ENCODE results near the gene SAPCD2. TPM values are rescaled to one million over a fixed set of nuclear protein-coding genes. Genes with fewer than 3 reads are reported as not detected.

The SAPCD2 gene
- polyA plus RNA-seq, 3 donors: 0.03 to 3.1 (median 1.7) TPM

- no peak overlapping the region for H3K4me2 ChIP-seq (replicated peaks; ENCODE audit: extremely low read depth, low read length, poor library complexity, severe bottlenecking)
- WGBS (ENCODE audit: insufficient coverage): 96% methylated on average over 44 of the region's 67 CpGs
- intact Hi-C loops (cut with micrococcal nuclease): no loop called here
- Mint-ChIP-seq H3K4me3 (no peak overlapping the region), H3K4me1 (no peaks in the 10 kb centered on the region), H3K27ac (no peak overlapping the region), H3K36me3 (peaks cover 9 to 33% of the 10 kb centered on the region in 2 donors), H3K27me3 (ENCODE audit: low read depth in 3 of 3) (peaks cover 0 to 3% (median 0%) of the 10 kb centered on the region in 3 donors), H3K9me3 (peaks cover 0 to 6% (median 0%) of the 10 kb centered on the region in 7 donors)
- H3K36me3 ChIP-seq (replicated peaks in 1 of 2; ENCODE audit: control insufficient read depth in 1 of 2, insufficient read depth in 2 of 2, low read length in 2 of 2): peaks cover 0 to 3% of the 10 kb centered on the region in 2 donors
- H3K27me3 ChIP-seq (ENCODE audit: control insufficient read depth in 2 of 2, insufficient read depth in 2 of 2, low read length in 2 of 2): no peaks in the 10 kb centered on the region
- no peak overlapping the region for H3K4me3 ChIP-seq (replicated peaks in 1 of 3; ENCODE audit: low read depth in 2 of 3, low read length in 3 of 3)
- no peak for TF ChIP-seq CTCF (IDR thresholded peaks at IDR 0.05)
- no peak overlapping the region for H2AFZ ChIP-seq (ENCODE audit: insufficient read depth, low read depth, low read length, poor library complexity, severe bottlenecking)
- H4K20me1 ChIP-seq (ENCODE audit: insufficient read depth, low read length): no peaks in the 10 kb centered on the region
- H3K27ac ChIP-seq (ENCODE audit: low read depth in 1 of 2, low read length in 2 of 2): no peak overlapping the region
- H3K9me3 ChIP-seq (replicated peaks in 1 of 2; ENCODE audit: control insufficient read depth in 1 of 2, insufficient read depth in 1 of 2, low read length in 2 of 2): no peaks in the 10 kb centered on the region
- H3K9ac ChIP-seq (ENCODE audit: insufficient read depth, low read length, poor library complexity, severe bottlenecking): no peak overlapping the region
- no peaks in the 10 kb centered on the region for H3K79me2 ChIP-seq (ENCODE audit: insufficient read depth, low read length)
- H3K4me1 ChIP-seq (ENCODE audit: control insufficient read depth in 1 of 2, insufficient read depth in 2 of 2, low read length in 2 of 2): no peaks in the 10 kb centered on the region
- DNase-seq: no peak
Measured at GRCh38 chr9:137012694-137013570, 57.4 kb downstream of the SAPCD2 start.

Small RNAs within 50 kb of the gene (small RNA-seq; reads per million reads assigned to genes)
- not detected for gene RF00153 (ENCODE audit: insufficient read length, low read depth)

Other genes starting within 250 kb of the SAPCD2 start
- 1 to 10 TPM in 1 of 3 donors, under 1 TPM in 2; 0.10 to 2.0 (median 0.18) TPM for gene AJM1, start 228.1 kb downstream of the SAPCD2 start, polyA plus RNA-seq
- gene PHPT1, start 221.1 kb downstream of the SAPCD2 start, polyA plus RNA-seq: 100 to 1,000 TPM in 1 of 3 donors, 10 to 100 TPM in 2; 70.0 to 163 (median 94.3) TPM
- 1 to 10 TPM in 1 of 3 donors, under 1 TPM in 1, not detected in 1; 0.07 to 5.2 TPM for gene MAMDC4, start 218.2 kb downstream of the SAPCD2 start, polyA plus RNA-seq
- gene EDF1, start 204.2 kb downstream of the SAPCD2 start, polyA plus RNA-seq: 100 to 1,000 TPM; 245 to 407 (median 264) TPM
- gene TRAF2, start 184.0 kb downstream of the SAPCD2 start, polyA plus RNA-seq: 1 to 10 TPM; 1.6 to 6.1 (median 2.0) TPM
- gene FBXW5, start 125.8 kb downstream of the SAPCD2 start, polyA plus RNA-seq: 100 to 1,000 TPM in 1 of 3 donors, 10 to 100 TPM in 2; 85.3 to 117 (median 92.7) TPM
- gene C8G, start 125.3 kb downstream of the SAPCD2 start, polyA plus RNA-seq: under 1 TPM in 2 of 3 donors, not detected in 1; 0.55 to 0.72 TPM
- gene LCN12, start 118.3 kb downstream of the SAPCD2 start, polyA plus RNA-seq: under 1 TPM in 1 of 3 donors, not detected in 2; 0.29 TPM
- 1 to 10 TPM in 1 of 3 donors, under 1 TPM in 1, not detected in 1; 0.34 to 1.5 TPM for gene PTGDS, start 93.1 kb downstream of the SAPCD2 start, polyA plus RNA-seq
- under 1 TPM in 1 of 3 donors, not detected in 2; 0.04 TPM for gene LCNL1, start 87.6 kb downstream of the SAPCD2 start, polyA plus RNA-seq
- 10 to 100 TPM; 35.3 to 92.9 (median 40.7) TPM for gene PAXX, start 78.1 kb downstream of the SAPCD2 start, polyA plus RNA-seq
- gene CLIC3, start 74.0 kb downstream of the SAPCD2 start, polyA plus RNA-seq: under 1 TPM in 2 of 3 donors, not detected in 1; 0.29 to 0.51 TPM
- 10 to 100 TPM in 1 of 3 donors, under 1 TPM in 2; 0.18 to 30.7 (median 0.40) TPM for gene ABCA2, start 42.3 kb downstream of the SAPCD2 start, polyA plus RNA-seq
- gene FUT7, start 38.5 kb downstream of the SAPCD2 start, polyA plus RNA-seq: 10 to 100 TPM in 2 of 3 donors, 1 to 10 TPM in 1; 6.1 to 13.4 (median 10.5) TPM
- 1 to 10 TPM in 1 of 3 donors, under 1 TPM in 1, not detected in 1; 0.51 to 2.7 TPM for gene NPDC1, start 24.4 kb downstream of the SAPCD2 start, polyA plus RNA-seq
- gene ENTPD2, start 16.5 kb downstream of the SAPCD2 start, polyA plus RNA-seq: not detected
- gene UAP1L1, start 7.0 kb upstream of the SAPCD2 start, polyA plus RNA-seq: 10 to 100 TPM in 2 of 3 donors, 1 to 10 TPM in 1; 5.7 to 16.7 (median 14.8) TPM
- 10 to 100 TPM; 29.3 to 38.2 (median 33.3) TPM for gene MAN1B1, start 16.4 kb upstream of the SAPCD2 start, polyA plus RNA-seq
- gene DPP7, start 44.2 kb upstream of the SAPCD2 start, polyA plus RNA-seq: 100 to 1,000 TPM in 2 of 3 donors, 10 to 100 TPM in 1; 68.3 to 287 (median 150) TPM
- not detected for gene GRIN1, start 68.6 kb upstream of the SAPCD2 start, polyA plus RNA-seq
- gene LRRC26, start 99.5 kb upstream of the SAPCD2 start, polyA plus RNA-seq: not detected
- gene TMEM210, start 101.5 kb upstream of the SAPCD2 start, polyA plus RNA-seq: not detected
- 10 to 100 TPM in 1 of 3 donors, 1 to 10 TPM in 2; 1.9 to 76.8 (median 2.0) TPM for gene ANAPC2, start 118.0 kb upstream of the SAPCD2 start, polyA plus RNA-seq
- gene SSNA1, start 118.1 kb upstream of the SAPCD2 start, polyA plus RNA-seq: 100 to 1,000 TPM in 1 of 3 donors, 10 to 100 TPM in 2; 87.0 to 118 (median 98.3) TPM
- 1 to 10 TPM in 1 of 3 donors, under 1 TPM in 2; 0.30 to 4.6 (median 0.46) TPM for gene TPRN, start 130.2 kb upstream of the SAPCD2 start, polyA plus RNA-seq
- gene TMEM203, start 135.1 kb upstream of the SAPCD2 start, polyA plus RNA-seq: 10 to 100 TPM; 13.1 to 88.1 (median 76.1) TPM
- 10 to 100 TPM in 1 of 3 donors, 1 to 10 TPM in 2; 4.4 to 26.9 (median 5.2) TPM for gene NDOR1, start 135.1 kb upstream of the SAPCD2 start, polyA plus RNA-seq
- 1 to 10 TPM in 1 of 3 donors, not detected in 2; 1.5 TPM for gene RNF208, start 151.7 kb upstream of the SAPCD2 start, polyA plus RNA-seq
- under 1 TPM in 1 of 3 donors, not detected in 2; 0.17 TPM for gene CYSRT1, start 154.6 kb upstream of the SAPCD2 start, polyA plus RNA-seq
- gene RNF224, start 156.9 kb upstream of the SAPCD2 start, polyA plus RNA-seq: not detected
- gene SLC34A3, start 160.3 kb upstream of the SAPCD2 start, polyA plus RNA-seq: not detected
- gene TUBB4B, start 170.7 kb upstream of the SAPCD2 start, polyA plus RNA-seq: 100 to 1,000 TPM in 1 of 3 donors, 10 to 100 TPM in 2; 58.1 to 284 (median 70.8) TPM
- gene STPG3, start 180.7 kb upstream of the SAPCD2 start, polyA plus RNA-seq: not detected
- gene NELFB, start 184.8 kb upstream of the SAPCD2 start, polyA plus RNA-seq: 10 to 100 TPM; 17.3 to 44.2 (median 18.8) TPM
- 10 to 100 TPM; 13.7 to 17.6 (median 15.4) TPM for gene TOR4A, start 207.2 kb upstream of the SAPCD2 start, polyA plus RNA-seq
- 10 to 100 TPM in 1 of 3 donors, not detected in 2; 15.4 TPM for gene NRARP, start 231.7 kb upstream of the SAPCD2 start, polyA plus RNA-seq

Data from CD14-positive monocyte (primary cell).